HG03432 (cell line): ENCODE measurements around the gene DCAKD.
"Not testable (repeated sequence)": the region's sequence is repeated elsewhere in the genome, so short reads cannot be mapped to it uniquely, and the experiment has no call there.

Experiments
- ATAC-seq: cut with Tn5 transposase; IDR thresholded peaks from one replicate; pipeline ENCODE4 v1.9.1; 2021; ENCODE audit warnings: mild to moderate bottlenecking, moderate library complexity; ENCODE audit not compliant: unreplicated experiment

Gene DCAKD

GRCh38 chr17:45067637-45068036, 16.2 kb upstream of the DCAKD start:
- ATAC-seq, result no peak

GRCh38 chr17:45063198-45063597, 11.8 kb upstream of the DCAKD start:
- ATAC-seq, result no peak

- ATAC-seq, result no peak
Observed at GRCh38 chr17:45061606-45062205, 10.3 kb upstream of the DCAKD start.

- peak; percentile 91 for ATAC-seq
Observed at GRCh38 chr17:45060797-45061605, 9.6 kb upstream of the DCAKD start, which contains the start of gene NMT1. NMT1 (plus strand) TSS chr17:45061317; CDS start chr17:45061330, 13 bp downstream.

GRCh38 chr17:45060382-45060796, 9.0 kb upstream of the DCAKD start:
- no peak for ATAC-seq

GRCh38 chr17:45052052-45052772, 780 bp upstream of the DCAKD start:
- no peak for ATAC-seq

- ATAC-seq, result not testable (repeated sequence)
Observed at GRCh38 chr17:45051720-45052051, 254 bp upstream of the DCAKD start.

GRCh38 chr17:45050481-45051059, 862 bp downstream of the DCAKD start:
- peak; percentile 13 for ATAC-seq

GRCh38 chr17:45048795-45049563, 2.5 kb downstream of the DCAKD start:
- no peak for ATAC-seq

- ATAC-seq, result no peak
Observed at GRCh38 chr17:45046537-45047125, 4.8 kb downstream of the DCAKD start.

GRCh38 chr17:45043813-45044540, 7.5 kb downstream of the DCAKD start:
- no peak for ATAC-seq

GRCh38 chr17:45042346-45043120, 8.9 kb downstream of the DCAKD start:
- no peak for ATAC-seq

GRCh38 chr17:45040459-45040858, 11.0 kb downstream of the DCAKD start:
- no peak for ATAC-seq

- ATAC-seq, result no peak
Observed at GRCh38 chr17:45038728-45039634, 12.5 kb downstream of the DCAKD start.

- no peak for ATAC-seq
Observed at GRCh38 chr17:45036691-45037090, 14.7 kb downstream of the DCAKD start.

GRCh38 chr17:45035848-45036247, 15.6 kb downstream of the DCAKD start:
- ATAC-seq, result no peak

- ATAC-seq, result no peak
Observed at GRCh38 chr17:45034599-45034998, 16.8 kb downstream of the DCAKD start.

- no peak for ATAC-seq
Observed at GRCh38 chr17:45032174-45032541, 19.3 kb downstream of the DCAKD start.
